Measurements from ENCODE around the gene NAV2. TPM values are rescaled to one million over a fixed set of nuclear protein-coding genes. Genes with fewer than 3 reads are reported as not detected.

Gene NAV2
- total and polyA plus RNA-seq, 2 experiments from 2014 or later = 26.0 to 45.0 TPM

DNA sequence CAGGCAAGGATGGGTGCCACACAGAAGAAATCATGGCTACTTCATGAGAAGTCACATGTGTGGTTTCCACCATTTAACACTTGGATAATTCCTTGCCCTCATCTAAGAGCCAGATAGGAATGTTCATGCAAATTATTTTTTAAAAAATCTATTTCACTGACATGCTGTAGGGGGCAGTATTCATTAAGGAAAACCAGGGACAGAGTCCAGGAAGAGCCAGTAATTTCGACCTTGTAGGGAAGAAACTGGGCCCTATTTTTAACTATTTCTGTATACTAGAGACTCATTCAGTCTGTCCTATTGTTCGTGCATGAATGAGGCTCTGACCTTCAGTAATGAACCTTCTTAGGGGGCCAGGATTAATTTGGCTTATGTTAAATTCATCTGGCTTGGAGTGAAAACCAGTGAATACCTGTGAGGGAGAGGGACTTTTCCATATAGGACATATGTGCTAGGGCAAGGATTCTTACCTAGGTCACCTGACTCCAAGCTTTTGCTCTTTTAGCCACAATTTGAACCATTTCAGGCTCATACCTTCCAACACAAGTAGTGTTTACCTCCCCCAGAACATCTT, 192.7 kb downstream of the NAV2 start:
- Mint-ChIP-seq H3K4me3 (no peak overlapping the region), H3K4me1 (peaks cover 24% of the 10 kb centered on the region), H3K27me3 (ENCODE audit: insufficient read depth, low read depth, poor library complexity) (no peaks in the 10 kb centered on the region), H3K9me3 (no peaks in the 10 kb centered on the region), H3K36me3 (ENCODE audit: low read depth) (peaks cover 10% of the 10 kb centered on the region), H3K27ac (0 out of 2 replicates have a peak overlapping the region, but pooled peaks have one; percentile 38)
- H3K27me3 ChIP-seq (ENCODE audit: insufficient read depth) = no peaks in the 10 kb centered on the region
- no peak overlapping the region for H3K4me2 ChIP-seq
- H3K27ac ChIP-seq (ENCODE audit: low read depth) = no peak overlapping the region
- peak; percentile 59 for ATAC-seq
- H3K36me3 ChIP-seq (ENCODE audit: insufficient read depth) = no peaks in the 10 kb centered on the region
- no peak overlapping the region for H2AFZ ChIP-seq
- no peaks in the 10 kb centered on the region; the same call in 1 of the 2 replicates for H3K4me1 ChIP-seq (ENCODE audit: insufficient read depth)
- H3K79me2 ChIP-seq (replicated peaks; ENCODE audit: insufficient read depth) = no peaks in the 10 kb centered on the region; the same call in 1 of the 2 replicates
- H3K9me2 ChIP-seq (ENCODE audit: insufficient read depth) = no peaks in the 10 kb centered on the region
- no peaks in the 10 kb centered on the region for H4K20me1 ChIP-seq (replicated peaks; ENCODE audit: insufficient read depth)
- TF ChIP-seq, protein P1, sequence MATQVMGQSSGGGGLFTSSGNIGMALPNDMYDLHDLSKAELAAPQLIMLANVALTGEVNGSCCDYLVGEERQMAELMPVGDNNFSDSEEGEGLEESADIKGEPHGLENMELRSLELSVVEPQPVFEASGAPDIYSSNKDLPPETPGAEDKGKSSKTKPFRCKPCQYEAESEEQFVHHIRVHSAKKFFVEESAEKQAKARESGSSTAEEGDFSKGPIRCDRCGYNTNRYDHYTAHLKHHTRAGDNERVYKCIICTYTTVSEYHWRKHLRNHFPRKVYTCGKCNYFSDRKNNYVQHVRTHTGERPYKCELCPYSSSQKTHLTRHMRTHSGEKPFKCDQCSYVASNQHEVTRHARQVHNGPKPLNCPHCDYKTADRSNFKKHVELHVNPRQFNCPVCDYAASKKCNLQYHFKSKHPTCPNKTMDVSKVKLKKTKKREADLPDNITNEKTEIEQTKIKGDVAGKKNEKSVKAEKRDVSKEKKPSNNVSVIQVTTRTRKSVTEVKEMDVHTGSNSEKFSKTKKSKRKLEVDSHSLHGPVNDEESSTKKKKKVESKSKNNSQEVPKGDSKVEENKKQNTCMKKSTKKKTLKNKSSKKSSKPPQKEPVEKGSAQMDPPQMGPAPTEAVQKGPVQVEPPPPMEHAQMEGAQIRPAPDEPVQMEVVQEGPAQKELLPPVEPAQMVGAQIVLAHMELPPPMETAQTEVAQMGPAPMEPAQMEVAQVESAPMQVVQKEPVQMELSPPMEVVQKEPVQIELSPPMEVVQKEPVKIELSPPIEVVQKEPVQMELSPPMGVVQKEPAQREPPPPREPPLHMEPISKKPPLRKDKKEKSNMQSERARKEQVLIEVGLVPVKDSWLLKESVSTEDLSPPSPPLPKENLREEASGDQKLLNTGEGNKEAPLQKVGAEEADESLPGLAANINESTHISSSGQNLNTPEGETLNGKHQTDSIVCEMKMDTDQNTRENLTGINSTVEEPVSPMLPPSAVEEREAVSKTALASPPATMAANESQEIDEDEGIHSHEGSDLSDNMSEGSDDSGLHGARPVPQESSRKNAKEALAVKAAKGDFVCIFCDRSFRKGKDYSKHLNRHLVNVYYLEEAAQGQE (IDR thresholded peaks at IDR 0.05; ENCODE audit: unreplicated experiment) = no peak
- TF ChIP-seq, protein P2, sequence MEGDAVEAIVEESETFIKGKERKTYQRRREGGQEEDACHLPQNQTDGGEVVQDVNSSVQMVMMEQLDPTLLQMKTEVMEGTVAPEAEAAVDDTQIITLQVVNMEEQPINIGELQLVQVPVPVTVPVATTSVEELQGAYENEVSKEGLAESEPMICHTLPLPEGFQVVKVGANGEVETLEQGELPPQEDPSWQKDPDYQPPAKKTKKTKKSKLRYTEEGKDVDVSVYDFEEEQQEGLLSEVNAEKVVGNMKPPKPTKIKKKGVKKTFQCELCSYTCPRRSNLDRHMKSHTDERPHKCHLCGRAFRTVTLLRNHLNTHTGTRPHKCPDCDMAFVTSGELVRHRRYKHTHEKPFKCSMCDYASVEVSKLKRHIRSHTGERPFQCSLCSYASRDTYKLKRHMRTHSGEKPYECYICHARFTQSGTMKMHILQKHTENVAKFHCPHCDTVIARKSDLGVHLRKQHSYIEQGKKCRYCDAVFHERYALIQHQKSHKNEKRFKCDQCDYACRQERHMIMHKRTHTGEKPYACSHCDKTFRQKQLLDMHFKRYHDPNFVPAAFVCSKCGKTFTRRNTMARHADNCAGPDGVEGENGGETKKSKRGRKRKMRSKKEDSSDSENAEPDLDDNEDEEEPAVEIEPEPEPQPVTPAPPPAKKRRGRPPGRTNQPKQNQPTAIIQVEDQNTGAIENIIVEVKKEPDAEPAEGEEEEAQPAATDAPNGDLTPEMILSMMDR (conservative IDR thresholded peaks at IDR 0.05; ENCODE audit: low read depth in 2 of 2) = peak; percentile 65 to 87
- peak; percentile 76 for DNase-seq (ENCODE audit: low spot score)
- no peak overlapping the region for H3K4me3 ChIP-seq
- H3F3A ChIP-seq (replicated peaks; ENCODE audit: low read depth) = no peaks in the 10 kb centered on the region; the same call in 1 of the 2 replicates

DNA sequence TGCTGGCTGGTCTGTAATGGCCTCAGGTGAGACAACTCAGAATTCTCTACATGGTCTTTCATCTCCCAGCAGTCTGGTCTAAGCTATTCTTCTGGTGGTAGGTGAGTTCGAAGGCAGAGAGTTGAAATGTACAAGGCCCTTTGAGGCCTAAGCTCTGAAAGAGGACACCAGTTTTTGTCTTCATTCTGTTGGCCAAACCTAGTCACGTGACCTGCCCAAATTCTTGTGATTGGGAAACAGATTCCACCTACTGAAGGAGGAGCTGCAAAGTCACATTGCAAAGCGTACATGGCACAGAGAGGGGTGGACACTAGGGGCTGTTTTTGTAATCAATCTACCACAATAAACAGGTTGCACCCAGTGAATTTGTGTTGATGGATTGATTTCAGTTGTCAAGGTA, 193.5 kb downstream of the NAV2 start:
- H3K9me2 ChIP-seq (ENCODE audit: insufficient read depth) = no peaks in the 10 kb centered on the region
- H3K27ac Mint-ChIP-seq = peak overlapping the region; percentile 67

More for the DNA sequence above, 193.5 kb downstream of the NAV2 start:
- Histone ChIP-seq H3F3A (replicated peaks; ENCODE audit: low read depth) (no peaks in the 10 kb centered on the region; the same call in 1 of the 2 replicates), H3K36me3 (ENCODE audit: insufficient read depth) (no peaks in the 10 kb centered on the region), H4K20me1 (replicated peaks; ENCODE audit: insufficient read depth) (no peaks in the 10 kb centered on the region), H3K27me3 (ENCODE audit: insufficient read depth) (no peaks in the 10 kb centered on the region), H3K79me2 (replicated peaks; ENCODE audit: insufficient read depth) (no peaks in the 10 kb centered on the region; the same call in 1 of the 2 replicates), H3K27ac (ENCODE audit: low read depth) (no peak overlapping the region; the same call in 1 of the 2 replicates), H2AFZ (no peak overlapping the region), H3K4me3 (no peak overlapping the region), H3K4me2 (no peak overlapping the region), H3K4me1 (ENCODE audit: insufficient read depth) (no peaks in the 10 kb centered on the region; the same call in 1 of the 2 replicates)
- H3K36me3 Mint-ChIP-seq (ENCODE audit: low read depth) = peaks cover 2% of the 10 kb centered on the region; the same call in 1 of the 3 replicates
- H3K9me3 Mint-ChIP-seq = no peaks in the 10 kb centered on the region
- ATAC-seq (no peak), DNase-seq (ENCODE audit: low spot score) (no peak)
- TF ChIP-seq NANOG (IDR thresholded peaks at IDR 0.05; ENCODE audit: borderline replicate concordance) (no peak), EZH2 (IDR thresholded peaks at IDR 0.05; ENCODE audit: low read depth, unreplicated experiment) (no peak), EZH2phosphoT487 (IDR thresholded peaks at IDR 0.05; ENCODE audit: unreplicated experiment) (no peak), ETS1 (IDR thresholded peaks at IDR 0.05) (no peak), JUNB (IDR thresholded peaks at IDR 0.05; ENCODE audit: unreplicated experiment) (no peak), ZNF114 (CRISPR knock-in tag; IDR thresholded peaks at IDR 0.05) (no peak)
- TF ChIP-seq, protein P2 (conservative IDR thresholded peaks at IDR 0.05; ENCODE audit: low read depth in 2 of 2) = no peak
- TF ChIP-seq, protein P1 (IDR thresholded peaks at IDR 0.05; ENCODE audit: unreplicated experiment) = no peak
- no peak overlapping the region for H3K4me3 Mint-ChIP-seq
- H3K4me1 Mint-ChIP-seq = peaks cover 26% of the 10 kb centered on the region
- H3K27me3 Mint-ChIP-seq (ENCODE audit: insufficient read depth, low read depth, poor library complexity) = no peaks in the 10 kb centered on the region

Data from GM23338 (cell line).